ENCODE measurements around the gene ARID1B. TPM values are rescaled to one million over a fixed set of nuclear protein-coding genes. Genes with fewer than 3 reads are reported as not detected.

Gene ARID1B
- total and polyA plus RNA-seq, 9 of the 15 experiments (the other 6 are each of a cell fraction or from before 2014, with no cell fraction given) = 12.5 to 50.5 (median 25.8) TPM

DNA sequence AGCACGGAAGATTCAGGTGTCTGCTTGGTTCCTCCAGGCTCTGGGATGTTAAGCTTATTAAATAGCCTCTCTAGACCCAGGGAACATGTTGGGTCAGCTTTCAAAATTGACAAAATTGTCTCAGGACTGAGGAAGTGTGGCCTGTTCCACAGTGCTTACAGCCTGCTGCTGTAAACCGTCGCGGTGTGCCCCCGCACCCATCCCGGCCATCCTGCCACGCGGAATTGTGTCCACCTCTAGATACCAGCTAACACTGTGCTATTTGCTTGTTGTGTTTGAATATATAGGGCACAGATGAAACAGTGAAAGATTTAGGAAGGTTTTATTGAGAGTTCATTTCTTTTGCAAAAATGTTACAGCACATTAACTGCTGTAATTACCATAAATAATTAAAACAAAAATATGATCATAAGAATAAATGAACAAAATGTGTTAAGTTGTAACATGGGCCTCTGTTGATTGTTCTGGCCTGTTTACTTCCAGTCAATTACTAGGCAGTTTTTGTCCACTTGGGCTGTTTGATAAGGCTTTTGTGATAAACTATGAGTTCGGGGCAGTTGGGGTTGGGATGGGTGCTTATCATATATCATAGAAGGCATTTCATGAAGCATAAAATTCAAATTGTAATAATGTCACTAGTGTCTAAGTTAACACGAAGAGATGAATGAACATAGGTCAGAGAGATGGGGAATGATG lies 77.4 kb downstream of the ARID1B start (continued):
- no peak for TF ChIP-seq TSHZ1 (CRISPR knock-in tag; IDR thresholded peaks at IDR 0.05)
- TF ChIP-seq NCOA6 (IDR thresholded peaks at IDR 0.05) = no peak
- TF ChIP-seq WHSC1 (IDR thresholded peaks at IDR 0.05; ENCODE audit: low read length) = peak; percentile 21
- TF ChIP-seq, protein P1, sequence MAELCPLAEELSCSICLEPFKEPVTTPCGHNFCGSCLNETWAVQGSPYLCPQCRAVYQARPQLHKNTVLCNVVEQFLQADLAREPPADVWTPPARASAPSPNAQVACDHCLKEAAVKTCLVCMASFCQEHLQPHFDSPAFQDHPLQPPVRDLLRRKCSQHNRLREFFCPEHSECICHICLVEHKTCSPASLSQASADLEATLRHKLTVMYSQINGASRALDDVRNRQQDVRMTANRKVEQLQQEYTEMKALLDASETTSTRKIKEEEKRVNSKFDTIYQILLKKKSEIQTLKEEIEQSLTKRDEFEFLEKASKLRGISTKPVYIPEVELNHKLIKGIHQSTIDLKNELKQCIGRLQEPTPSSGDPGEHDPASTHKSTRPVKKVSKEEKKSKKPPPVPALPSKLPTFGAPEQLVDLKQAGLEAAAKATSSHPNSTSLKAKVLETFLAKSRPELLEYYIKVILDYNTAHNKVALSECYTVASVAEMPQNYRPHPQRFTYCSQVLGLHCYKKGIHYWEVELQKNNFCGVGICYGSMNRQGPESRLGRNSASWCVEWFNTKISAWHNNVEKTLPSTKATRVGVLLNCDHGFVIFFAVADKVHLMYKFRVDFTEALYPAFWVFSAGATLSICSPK (IDR thresholded peaks at IDR 0.05; ENCODE audit: borderline replicate concordance) = no peak
- TF ChIP-seq, protein P2, sequence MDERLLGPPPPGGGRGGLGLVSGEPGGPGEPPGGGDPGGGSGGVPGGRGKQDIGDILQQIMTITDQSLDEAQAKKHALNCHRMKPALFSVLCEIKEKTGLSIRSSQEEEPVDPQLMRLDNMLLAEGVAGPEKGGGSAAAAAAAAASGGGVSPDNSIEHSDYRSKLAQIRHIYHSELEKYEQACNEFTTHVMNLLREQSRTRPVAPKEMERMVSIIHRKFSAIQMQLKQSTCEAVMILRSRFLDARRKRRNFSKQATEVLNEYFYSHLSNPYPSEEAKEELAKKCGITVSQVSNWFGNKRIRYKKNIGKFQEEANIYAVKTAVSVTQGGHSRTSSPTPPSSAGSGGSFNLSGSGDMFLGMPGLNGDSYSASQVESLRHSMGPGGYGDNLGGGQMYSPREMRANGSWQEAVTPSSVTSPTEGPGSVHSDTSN (CRISPR knock-in tag; IDR thresholded peaks at IDR 0.05; ENCODE audit: low read depth) = no peak
- TF ChIP-seq, protein P2 (tag; conservative IDR thresholded peaks at IDR 0.05; ENCODE audit: low read depth) = 0 out of 2 replicates have a peak, but pooled peaks have one; percentile 22
- no peak for TF ChIP-seq CBX1 (IDR thresholded peaks at IDR 0.05; ENCODE audit: low read depth)
- no peak for TF ChIP-seq ATF7 (IDR thresholded peaks at IDR 0.05)
- peak in 1 of 2 experiments; percentile 63; a peak in 1 of 4 replicates for TF ChIP-seq FOXA3 (CRISPR knock-in tag; conservative IDR thresholded peaks at IDR 0.05 in 1 of 2, IDR thresholded peaks at IDR 0.05 in 1 of 2)
- TF ChIP-seq, protein P3, sequence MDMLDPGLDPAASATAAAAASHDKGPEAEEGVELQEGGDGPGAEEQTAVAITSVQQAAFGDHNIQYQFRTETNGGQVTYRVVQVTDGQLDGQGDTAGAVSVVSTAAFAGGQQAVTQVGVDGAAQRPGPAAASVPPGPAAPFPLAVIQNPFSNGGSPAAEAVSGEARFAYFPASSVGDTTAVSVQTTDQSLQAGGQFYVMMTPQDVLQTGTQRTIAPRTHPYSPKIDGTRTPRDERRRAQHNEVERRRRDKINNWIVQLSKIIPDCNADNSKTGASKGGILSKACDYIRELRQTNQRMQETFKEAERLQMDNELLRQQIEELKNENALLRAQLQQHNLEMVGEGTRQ (CRISPR knock-in tag; IDR thresholded peaks at IDR 0.05) = no peak
- TF ChIP-seq GATAD2B (IDR thresholded peaks at IDR 0.05; ENCODE audit: borderline replicate concordance) = no peak; the same call in 1 of the 2 replicates
- no peak for TF ChIP-seq ZKSCAN3 (CRISPR knock-in tag; IDR thresholded peaks at IDR 0.05)
- TF ChIP-seq, protein P4, sequence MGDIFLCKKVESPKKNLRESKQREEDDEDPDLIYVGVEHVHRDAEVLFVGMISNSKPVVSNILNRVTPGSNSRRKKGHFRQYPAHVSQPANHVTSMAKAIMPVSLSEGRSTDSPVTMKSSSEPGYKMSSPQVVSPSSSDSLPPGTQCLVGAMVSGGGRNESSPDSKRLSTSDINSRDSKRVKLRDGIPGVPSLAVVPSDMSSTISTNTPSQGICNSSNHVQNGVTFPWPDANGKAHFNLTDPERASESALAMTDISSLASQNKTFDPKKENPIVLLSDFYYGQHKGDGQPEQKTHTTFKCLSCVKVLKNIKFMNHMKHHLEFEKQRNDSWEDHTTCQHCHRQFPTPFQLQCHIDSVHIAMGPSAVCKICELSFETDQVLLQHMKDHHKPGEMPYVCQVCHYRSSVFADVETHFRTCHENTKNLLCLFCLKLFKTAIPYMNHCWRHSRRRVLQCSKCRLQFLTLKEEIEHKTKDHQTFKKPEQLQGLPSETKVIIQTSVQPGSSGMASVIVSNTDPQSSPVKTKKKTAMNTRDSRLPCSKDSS (IDR thresholded peaks at IDR 0.05; ENCODE audit: low read depth, partially characterized antibody) = no peak
- TF ChIP-seq DACH1 (IDR thresholded peaks at IDR 0.05; ENCODE audit: partially characterized antibody) = no peak
- TF ChIP-seq MCM7 (IDR thresholded peaks at IDR 0.05) = no peak
